ENCODE measurements around the gene ARHGAP22.

DNA sequence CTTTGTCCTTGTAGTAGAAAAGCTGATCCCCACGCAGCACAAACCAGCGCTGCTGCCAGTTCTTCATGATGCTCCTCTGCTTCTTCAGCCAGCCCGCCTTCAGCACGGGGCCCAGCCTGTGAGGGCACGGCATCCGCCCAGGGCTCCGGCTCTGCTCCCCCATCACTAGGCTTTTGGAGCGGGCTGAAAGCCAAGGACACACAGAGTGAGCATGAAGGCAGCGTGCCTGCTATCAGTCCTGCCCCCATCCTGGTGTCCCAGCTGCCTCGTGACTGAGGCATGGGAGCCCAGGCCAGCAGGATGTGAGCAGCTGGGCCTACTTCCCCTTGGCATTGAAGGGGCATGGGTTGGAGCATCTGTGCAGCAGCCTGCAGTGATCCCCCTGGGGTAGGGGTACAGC, 21.9 kb downstream of the ARHGAP22 start:
- TF ChIP-seq, protein P1, sequence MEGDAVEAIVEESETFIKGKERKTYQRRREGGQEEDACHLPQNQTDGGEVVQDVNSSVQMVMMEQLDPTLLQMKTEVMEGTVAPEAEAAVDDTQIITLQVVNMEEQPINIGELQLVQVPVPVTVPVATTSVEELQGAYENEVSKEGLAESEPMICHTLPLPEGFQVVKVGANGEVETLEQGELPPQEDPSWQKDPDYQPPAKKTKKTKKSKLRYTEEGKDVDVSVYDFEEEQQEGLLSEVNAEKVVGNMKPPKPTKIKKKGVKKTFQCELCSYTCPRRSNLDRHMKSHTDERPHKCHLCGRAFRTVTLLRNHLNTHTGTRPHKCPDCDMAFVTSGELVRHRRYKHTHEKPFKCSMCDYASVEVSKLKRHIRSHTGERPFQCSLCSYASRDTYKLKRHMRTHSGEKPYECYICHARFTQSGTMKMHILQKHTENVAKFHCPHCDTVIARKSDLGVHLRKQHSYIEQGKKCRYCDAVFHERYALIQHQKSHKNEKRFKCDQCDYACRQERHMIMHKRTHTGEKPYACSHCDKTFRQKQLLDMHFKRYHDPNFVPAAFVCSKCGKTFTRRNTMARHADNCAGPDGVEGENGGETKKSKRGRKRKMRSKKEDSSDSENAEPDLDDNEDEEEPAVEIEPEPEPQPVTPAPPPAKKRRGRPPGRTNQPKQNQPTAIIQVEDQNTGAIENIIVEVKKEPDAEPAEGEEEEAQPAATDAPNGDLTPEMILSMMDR (IDR thresholded peaks at IDR 0.05): no peak
- no peak for TF ChIP-seq POLR2A (IDR thresholded peaks at IDR 0.05)
